Left ventricle myocardium inferior (tissue), 1 donor: Measurements from ENCODE around the gene LYPD8. TPM values are rescaled to one million over a fixed set of nuclear protein-coding genes. Genes with fewer than 3 reads are reported as not detected.

ENCODE experiments used
- DNase-seq: peaks from one replicate; pipeline ENCODE4 v3.0.0-alpha.2; 2020
- H3K27ac ChIP-seq: fragments of 200-600 bp; replicated peaks from 2 replicates; pipeline ENCODE4 v1.8.0; 2021
- H3K27me3 ChIP-seq: fragments of 200-600 bp; 2 replicates; pipeline ENCODE4 v1.8.0; 2021; ENCODE audit warnings: low read depth
- H3K36me3 ChIP-seq: fragments of 200-600 bp; 2 replicates; pipeline ENCODE4 v1.8.0; 2021
- H3K4me1 ChIP-seq: fragments of 200-600 bp; 2 replicates; pipeline ENCODE4 v1.8.0; 2021
- H3K4me3 ChIP-seq: fragments of 200-600 bp; 2 replicates; pipeline ENCODE4 v1.8.0; 2021; ENCODE audit warnings: mild to moderate bottlenecking, moderate library complexity
- H3K9me3 ChIP-seq: fragments of 200-600 bp; replicated peaks from 2 replicates; pipeline ENCODE4 v1.8.0; 2021
- CTCF ChIP-seq: fragments of 200-600 bp; IDR thresholded peaks from 2 replicates; pipeline ENCODE4 v1.8.0; 2021; ENCODE audit warnings: antibody characterized with exemption, mild to moderate bottlenecking, borderline replicate concordance
- intact Hi-C: fragments of 100-400 bp; cut with micrococcal nuclease; formaldehyde crosslinking; loops from one replicate; pipeline ENCODE4 v1.11.0; 2022
- total RNA-seq: library from RNA; stranded (reverse); fragmentation: NEBNext Ultra II Directional; extraction: Animal tissue kit (Norgen Biotek cat#: 25700); gene quantifications from one replicate; pipeline ENCODE4 v1.2.1, GENCODE V29; 2021
- donor health status: DM: no; HTN: yes; CAD: no; lungs with severe emphysema.

The LYPD8 gene
- total RNA-seq, 1 donor from 2014 or later = not detected

GRCh38 chr1:248751635-248752034 lies 3.9 kb downstream of the LYPD8 start:
- TF ChIP-seq CTCF = no peak
- no peaks in the 10 kb centered on the region for H3K4me1 ChIP-seq
- no peaks in the 10 kb centered on the region for H3K9me3 ChIP-seq
- intact Hi-C loops = no loop called here
- no peak overlapping the region for H3K4me3 ChIP-seq
- no peaks in the 10 kb centered on the region for H3K27me3 ChIP-seq
- DNase-seq = no peak
- H3K36me3 ChIP-seq = no peaks in the 10 kb centered on the region
- H3K27ac ChIP-seq = no peak overlapping the region

- H3K36me3 ChIP-seq = no peaks in the 10 kb centered on the region
- intact Hi-C loops = no loop called here
Measured at GRCh38 chr1:248751142-248751541, 4.4 kb downstream of the LYPD8 start.

GRCh38 chr1:248750496-248750895 lies 5.1 kb downstream of the LYPD8 start:
- Histone ChIP-seq H3K4me3 (no peak overlapping the region), H3K27ac (no peak overlapping the region), H3K36me3 (no peaks in the 10 kb centered on the region), H3K9me3 (no peaks in the 10 kb centered on the region), H3K4me1 (no peaks in the 10 kb centered on the region), H3K27me3 (no peaks in the 10 kb centered on the region)
- no peak for DNase-seq
- TF ChIP-seq CTCF = no peak
- intact Hi-C loops = no loop called here

More at GRCh38 chr1:248751142-248751541, 4.4 kb downstream of the LYPD8 start:
- Histone ChIP-seq H3K4me1 (no peaks in the 10 kb centered on the region), H3K27me3 (no peaks in the 10 kb centered on the region), H3K9me3 (no peaks in the 10 kb centered on the region), H3K27ac (no peak overlapping the region), H3K4me3 (no peak overlapping the region)
- TF ChIP-seq CTCF = no peak
- no peak for DNase-seq

- DNase-seq = no peak
- Histone ChIP-seq H3K27ac (no peak overlapping the region), H3K9me3 (no peaks in the 10 kb centered on the region), H3K4me3 (no peak overlapping the region), H3K36me3 (no peaks in the 10 kb centered on the region), H3K4me1 (no peaks in the 10 kb centered on the region), H3K27me3 (no peaks in the 10 kb centered on the region)
- no peak for TF ChIP-seq CTCF
- intact Hi-C loops = no loop called here
Measured at GRCh38 chr1:248748211-248748610, 7.3 kb downstream of the LYPD8 start.

GRCh38 chr1:248740876-248741275 lies 14.7 kb downstream of the LYPD8 start:
- H3K27me3 ChIP-seq = peaks cover 14% of the 10 kb centered on the region
- no peak overlapping the region for H3K27ac ChIP-seq
- no peak for TF ChIP-seq CTCF
- H3K4me3 ChIP-seq = no peak overlapping the region
- H3K36me3 ChIP-seq = no peaks in the 10 kb centered on the region
- no peak for DNase-seq
- H3K4me1 ChIP-seq = no peaks in the 10 kb centered on the region
- intact Hi-C loops = no loop called here
- no peaks in the 10 kb centered on the region for H3K9me3 ChIP-seq
